ENCODE results near the gene AMIGO3. TPM values are rescaled to one million over a fixed set of nuclear protein-coding genes. Genes with fewer than 3 reads are reported as not detected.
A peak's percentile ranks its signal among the peaks of the same experiment; 100 is the strongest.

AMIGO3 gene
- total RNA-seq, 1 experiment from 2014 or later: 0.32 TPM

DNA sequence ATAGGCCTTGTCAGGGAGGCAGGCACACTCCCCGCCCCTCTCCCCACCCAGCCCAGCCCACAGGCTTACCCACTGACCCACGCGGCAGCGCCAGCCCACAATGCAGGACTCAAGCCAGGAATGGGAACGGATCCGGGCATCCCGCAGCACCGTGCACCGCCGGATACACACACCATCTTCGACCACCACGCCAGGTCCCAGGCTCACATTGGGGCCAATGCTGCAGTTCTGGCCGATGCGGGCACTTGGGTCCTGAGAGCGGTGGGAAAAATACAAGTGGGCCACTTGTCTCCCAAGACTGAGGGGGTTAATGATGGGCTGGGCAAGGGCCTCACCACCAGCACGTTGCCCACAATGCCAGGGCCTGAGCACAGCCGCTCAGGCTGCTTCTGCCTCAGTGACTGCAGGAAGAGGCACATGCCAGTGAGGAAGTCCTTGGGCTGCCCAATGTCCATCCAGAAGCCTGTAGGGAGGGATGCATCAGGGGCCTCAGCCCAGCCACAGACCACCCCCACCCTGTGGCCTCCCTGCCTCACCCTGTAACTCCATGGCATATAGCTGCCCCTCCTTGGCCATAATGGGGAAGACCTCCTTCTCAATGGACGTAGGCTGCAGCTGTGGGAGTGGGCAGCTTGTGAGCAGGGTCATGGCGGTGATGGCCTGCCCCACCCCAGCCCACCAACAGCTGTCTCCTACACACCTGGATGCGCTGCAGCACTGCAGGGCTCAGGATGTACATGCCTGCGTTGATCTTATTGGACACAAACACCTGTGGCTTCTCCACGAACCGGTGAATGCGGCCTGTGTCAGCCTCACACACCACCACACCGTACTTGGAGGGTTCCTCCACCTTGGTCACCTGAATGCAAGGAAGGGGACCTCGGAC, 2.7 kb upstream of the AMIGO3 start:
- H2AFZ ChIP-seq (ENCODE audit: low read depth, low read length, poor library complexity, severe bottlenecking): no peak overlapping the region
- peak overlapping the region; percentile 99 for H3K9ac ChIP-seq (ENCODE audit: low read length)
- H3K4me2 ChIP-seq (ENCODE audit: low read length): peak overlapping the region; percentile 92
- intact Hi-C loops (cut with micrococcal nuclease): loop anchor here (5.0 kb wide), 1 partner anchor 115 kb away; no protein-coding TSS in a partner anchor
- peaks cover 3 to 24% of the 10 kb centered on the region in 2 experiments; a peak in 2 of 4 replicates for H3K36me3 ChIP-seq (ENCODE audit: control insufficient read depth in 1 of 2, insufficient read depth in 2 of 2, low read length in 2 of 2)
- peak overlapping the region; percentile 95 for H3K4me3 ChIP-seq (replicated peaks in 1 of 2; ENCODE audit: low read depth in 1 of 2, low read length in 2 of 2)
- ChIA-PET CTCF (no interaction called here), RAD21 (ENCODE audit: low non-redundant PET in 1 of 2, low total read pairs in 2 of 2, uncharacterized antibody in 2 of 2, unreplicated experiment in 2 of 2) (no interaction called here), POLR2A (no interaction called here)
- H3K4me1 ChIP-seq (ENCODE audit: control insufficient read depth in 1 of 2, insufficient read depth in 2 of 2, low read length in 2 of 2): peaks cover 13 to 37% of the 10 kb centered on the region in 2 experiments; a peak in 3 of 4 replicates
- H3K9me3 ChIP-seq (ENCODE audit: control insufficient read depth in 1 of 2, insufficient read depth in 1 of 2, low read depth in 1 of 2, low read length in 2 of 2): no peaks in the 10 kb centered on the region
- H3K27ac ChIP-seq (ENCODE audit: low read depth, low read length): peak overlapping the region; percentile 92; the same call in 1 of the 2 replicates
- no peaks in the 10 kb centered on the region for H3K27me3 ChIP-seq (ENCODE audit: insufficient read depth, low read length)
- H4K20me1 ChIP-seq (ENCODE audit: insufficient read depth): no peaks in the 10 kb centered on the region
- BruUV-seq (replicated peaks): no TSS peak
- ATAC-seq: no peak
- peaks cover 18% of the 10 kb centered on the region for H3K79me2 ChIP-seq (ENCODE audit: insufficient read depth, low read length)
- TF ChIP-seq SP1 (IDR thresholded peaks at IDR 0.05; ENCODE audit: low read depth) (no peak), EZH2phosphoT487 (IDR thresholded peaks at IDR 0.05; ENCODE audit: borderline replicate concordance) (no peak), SIN3A (IDR thresholded peaks at IDR 0.05; ENCODE audit: low read depth) (no peak), FOSL1 (IDR thresholded peaks at IDR 0.05; ENCODE audit: low read depth) (no peak), EZH2 (IDR thresholded peaks at IDR 0.05) (no peak), ZNF274 (IDR thresholded peaks at IDR 0.05; ENCODE audit: low read depth, low read length) (no peak), CEBPB (IDR thresholded peaks at IDR 0.05; ENCODE audit: low read depth) (no peak), YY1 (IDR thresholded peaks at IDR 0.05; ENCODE audit: extremely low read depth, insufficient replicate concordance, low read depth, low read length) (no peak), RAD21 (IDR thresholded peaks at IDR 0.05; ENCODE audit: low read depth) (no peak), EGR1 (IDR thresholded peaks at IDR 0.05; ENCODE audit: low read depth) (no peak), POLR2AphosphoS5 (IDR thresholded peaks at IDR 0.05; ENCODE audit: low read depth, low read length) (no peak), ZFX (IDR thresholded peaks at IDR 0.05) (no peak)
- TF ChIP-seq, protein P1, sequence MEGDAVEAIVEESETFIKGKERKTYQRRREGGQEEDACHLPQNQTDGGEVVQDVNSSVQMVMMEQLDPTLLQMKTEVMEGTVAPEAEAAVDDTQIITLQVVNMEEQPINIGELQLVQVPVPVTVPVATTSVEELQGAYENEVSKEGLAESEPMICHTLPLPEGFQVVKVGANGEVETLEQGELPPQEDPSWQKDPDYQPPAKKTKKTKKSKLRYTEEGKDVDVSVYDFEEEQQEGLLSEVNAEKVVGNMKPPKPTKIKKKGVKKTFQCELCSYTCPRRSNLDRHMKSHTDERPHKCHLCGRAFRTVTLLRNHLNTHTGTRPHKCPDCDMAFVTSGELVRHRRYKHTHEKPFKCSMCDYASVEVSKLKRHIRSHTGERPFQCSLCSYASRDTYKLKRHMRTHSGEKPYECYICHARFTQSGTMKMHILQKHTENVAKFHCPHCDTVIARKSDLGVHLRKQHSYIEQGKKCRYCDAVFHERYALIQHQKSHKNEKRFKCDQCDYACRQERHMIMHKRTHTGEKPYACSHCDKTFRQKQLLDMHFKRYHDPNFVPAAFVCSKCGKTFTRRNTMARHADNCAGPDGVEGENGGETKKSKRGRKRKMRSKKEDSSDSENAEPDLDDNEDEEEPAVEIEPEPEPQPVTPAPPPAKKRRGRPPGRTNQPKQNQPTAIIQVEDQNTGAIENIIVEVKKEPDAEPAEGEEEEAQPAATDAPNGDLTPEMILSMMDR (IDR thresholded peaks at IDR 0.05 in 2 of 3, conservative IDR thresholded peaks at IDR 0.05 in 1 of 3; ENCODE audit: borderline replicate concordance in 1 of 3, insufficient read depth in 1 of 3, low read depth in 2 of 3, low read length in 2 of 3): no peak
- no peak for DNase-seq (ENCODE audit: low read depth, low spot score)
- H3K9me2 ChIP-seq (ENCODE audit: insufficient read depth): no peaks in the 10 kb centered on the region

Data from HCT116 (cell line).